H9 (cell line): Measurements from ENCODE around the gene PTGS1. TPM values are rescaled to one million over a fixed set of nuclear protein-coding genes. Genes with fewer than 3 reads are reported as not detected.

Experiments used
- DNase-seq: peaks from one replicate; pipeline ENCODE4 v3.0.0-alpha.2; 2017
- H2AFZ ChIP-seq: one replicate; pipeline ENCODE4 v1.6.1; 2013; ENCODE audit warnings: mild to moderate bottlenecking, low read length, control low read depth, moderate library complexity
- H2AK5ac ChIP-seq: 2 replicates; pipeline ENCODE4 v1.6.1; 2013; ENCODE audit warnings: low read length, control low read depth, mixed read lengths; ENCODE audit not compliant: insufficient read length
- H2BK120ac ChIP-seq: one replicate; pipeline ENCODE4 v1.6.1; 2013; ENCODE audit warnings: low read depth, mild to moderate bottlenecking, low read length, control low read depth, inconsistent platforms; ENCODE audit not compliant: poor library complexity, severe bottlenecking
- H2BK12ac ChIP-seq: 2 replicates; pipeline ENCODE4 v1.6.1; 2013; ENCODE audit warnings: low read length, control low read depth, mixed read lengths, low read depth; ENCODE audit not compliant: insufficient read length
- H2BK15ac ChIP-seq: 2 replicates; pipeline ENCODE4 v1.6.1; 2013; ENCODE audit warnings: low read depth, low read length, control low read depth
- H2BK20ac ChIP-seq: one replicate; pipeline ENCODE4 v1.6.1; 2013; ENCODE audit warnings: low read depth, mild to moderate bottlenecking, low read length, control low read depth, inconsistent platforms; ENCODE audit not compliant: poor library complexity, severe bottlenecking
- H2BK5ac ChIP-seq: 2 replicates; pipeline ENCODE4 v1.6.1; 2013; ENCODE audit warnings: low read length, control low read depth, mixed read lengths; ENCODE audit not compliant: insufficient read length
- H3K14ac ChIP-seq: 2 replicates; pipeline ENCODE4 v1.6.1; 2013; ENCODE audit warnings: low read length, control low read depth; ENCODE audit not compliant: insufficient read depth
- H3K18ac ChIP-seq: 2 replicates; pipeline ENCODE4 v1.6.1; 2013; ENCODE audit warnings: low read depth, mild to moderate bottlenecking, mixed read lengths, low read length, control low read depth; ENCODE audit not compliant: insufficient read length
- H3K23ac ChIP-seq: 2 replicates; pipeline ENCODE4 v1.6.1; 2013; ENCODE audit warnings: low read length, control low read depth, mixed read lengths, low read depth; ENCODE audit not compliant: insufficient read length
- H3K23me2 ChIP-seq: 2 replicates; pipeline ENCODE4 v1.6.1; 2013; ENCODE audit warnings: low read depth, mild to moderate bottlenecking, mixed read lengths, low read length, control low read depth; ENCODE audit not compliant: insufficient read length, poor library complexity, severe bottlenecking
- H3K27ac ChIP-seq: 2 replicates; pipeline ENCODE4 v1.5.1; 2013; ENCODE audit warnings: low read length, control low read depth, mixed read lengths, low read depth; ENCODE audit not compliant: insufficient read length
- H3K27me3 ChIP-seq: 2 replicates; pipeline ENCODE4 v1.6.1; 2013; ENCODE audit warnings: low read length, control low read depth, inconsistent platforms; ENCODE audit not compliant: insufficient read depth
- H3K4ac ChIP-seq: 2 replicates; pipeline ENCODE4 v1.6.1; 2013; ENCODE audit warnings: low read depth, mild to moderate bottlenecking, control low read depth, inconsistent platforms, low read length, moderate library complexity
- H3K4me1 ChIP-seq: 2 replicates; pipeline ENCODE4 v1.6.1; 2013; ENCODE audit warnings: low read length, control low read depth, inconsistent platforms; ENCODE audit not compliant: insufficient read depth
- H3K4me2 ChIP-seq: 2 replicates; pipeline ENCODE4 v1.6.1; 2013; ENCODE audit warnings: low read length, control low read depth, mixed read lengths; ENCODE audit not compliant: insufficient read length, insufficient read depth
- H3K56ac ChIP-seq: 2 replicates; pipeline ENCODE4 v1.6.1; 2013; ENCODE audit warnings: low read depth, mild to moderate bottlenecking, mixed read lengths, low read length, control low read depth; ENCODE audit not compliant: insufficient read length
- H3K79me1 ChIP-seq: 2 replicates; pipeline ENCODE4 v1.6.1; 2013; ENCODE audit warnings: low read depth, mild to moderate bottlenecking, moderate library complexity, low read length, control low read depth, inconsistent platforms; ENCODE audit not compliant: insufficient read depth, poor library complexity, severe bottlenecking
- H3K79me2 ChIP-seq: 2 replicates; pipeline ENCODE4 v1.6.1; 2013; ENCODE audit warnings: low read length, control low read depth, inconsistent platforms; ENCODE audit not compliant: insufficient read depth
- H3K9ac ChIP-seq: 2 replicates; pipeline ENCODE4 v1.6.1; 2013; ENCODE audit warnings: low read length, control low read depth, mixed read lengths; ENCODE audit not compliant: insufficient read length; ENCODE audit errors: extremely low read depth
- H3K9me3 ChIP-seq: one replicate; pipeline ENCODE4 v1.6.1; 2013; ENCODE audit warnings: low read depth, low read length, inconsistent platforms; ENCODE audit not compliant: control insufficient read depth
- H3T11ph ChIP-seq: one replicate; pipeline ENCODE4 v1.6.1; 2013; ENCODE audit warnings: mild to moderate bottlenecking, low read length, control low read depth, inconsistent platforms
- H4K20me1 ChIP-seq: one replicate; pipeline ENCODE4 v1.6.1; 2013; ENCODE audit not compliant: control insufficient read depth, insufficient read length, insufficient read depth
- H4K5ac ChIP-seq: 2 replicates; pipeline ENCODE4 v1.6.1; 2013; ENCODE audit warnings: low read depth, mild to moderate bottlenecking, mixed read lengths, low read length, control low read depth; ENCODE audit not compliant: insufficient read length
- H4K8ac ChIP-seq: replicated peaks from 2 replicates; pipeline ENCODE4 v1.6.1; 2013; ENCODE audit warnings: low read length, control low read depth, mixed read lengths, low read depth; ENCODE audit not compliant: insufficient read length
- H4K91ac ChIP-seq: 2 replicates; pipeline ENCODE4 v1.6.1; 2013; ENCODE audit warnings: low read depth, mild to moderate bottlenecking, moderate library complexity, mixed read lengths, low read length, control low read depth; ENCODE audit not compliant: insufficient read length
- H3K27ac Mint-ChIP-seq, 3 experiments: 2 replicates in 2 of 3; 3 replicates in 1 of 3; pipeline ENCODE4 v1.8.0; 2020 to 2021; ENCODE audit warnings: mixed read lengths in 3 of 3, mild to moderate bottlenecking in 1 of 3, moderate library complexity in 1 of 3
- H3K27me3 Mint-ChIP-seq: 2 replicates; pipeline ENCODE4 v1.8.0; 2021; ENCODE audit warnings: low read depth, mild to moderate bottlenecking, moderate library complexity, mixed read lengths
- H3K36me3 Mint-ChIP-seq, 3 experiments: 2 replicates in 2 of 3; 3 replicates in 1 of 3; pipeline ENCODE4 v1.8.0; 2020 to 2021; ENCODE audit warnings: low read depth in 3 of 3, mixed read lengths in 3 of 3; ENCODE audit not compliant: insufficient read depth in 1 of 3
- H3K4me1 Mint-ChIP-seq, 2 experiments: 2 replicates each; pipeline ENCODE4 v1.8.0; 2020; ENCODE audit warnings: mixed read lengths in 2 of 2
- H3K4me3 Mint-ChIP-seq, 2 experiments: 2 replicates in 1 of 2; 3 replicates in 1 of 2; pipeline ENCODE4 v1.8.0; 2020 to 2021; ENCODE audit warnings: mild to moderate bottlenecking in 2 of 2, mixed read lengths in 2 of 2, moderate library complexity in 1 of 2
- H3K9me3 Mint-ChIP-seq, 2 experiments: 2 replicates in 1 of 2; 3 replicates in 1 of 2; pipeline ENCODE4 v1.8.0; 2020; ENCODE audit warnings: mild to moderate bottlenecking in 2 of 2, mixed read lengths in 2 of 2, moderate library complexity in 1 of 2
- CTCF ChIP-seq: fragments of 200-600 bp; sonication (generic); conservative IDR thresholded peaks from 3 replicates; pipeline ENCODE4 v1.8.0; 2021; ENCODE audit warnings: antibody characterized with exemption, mild to moderate bottlenecking
- whole genome bisulfite sequencing: extraction: QIAGEN DNeasy Blood & Tissue Kit; methylation state at CpG from one replicate; pipeline ENCODE4 v1.1.7; 2013; ENCODE audit warnings: missing lambda C conversion rate, low lambda C conversion rate, mixed read lengths; ENCODE audit not compliant: insufficient read length; ENCODE audit errors: extremely low coverage; 5-methylcytosine and 5-hydroxymethylcytosine counted together
- total RNA-seq: library from RNA; stranded (reverse); gene quantifications from 2 replicates; pipeline ENCODE4 v1.2.1, GENCODE V29; 2021

Gene PTGS1
- total RNA-seq, 1 experiment from 2014 or later = 1.3 TPM

DNA sequence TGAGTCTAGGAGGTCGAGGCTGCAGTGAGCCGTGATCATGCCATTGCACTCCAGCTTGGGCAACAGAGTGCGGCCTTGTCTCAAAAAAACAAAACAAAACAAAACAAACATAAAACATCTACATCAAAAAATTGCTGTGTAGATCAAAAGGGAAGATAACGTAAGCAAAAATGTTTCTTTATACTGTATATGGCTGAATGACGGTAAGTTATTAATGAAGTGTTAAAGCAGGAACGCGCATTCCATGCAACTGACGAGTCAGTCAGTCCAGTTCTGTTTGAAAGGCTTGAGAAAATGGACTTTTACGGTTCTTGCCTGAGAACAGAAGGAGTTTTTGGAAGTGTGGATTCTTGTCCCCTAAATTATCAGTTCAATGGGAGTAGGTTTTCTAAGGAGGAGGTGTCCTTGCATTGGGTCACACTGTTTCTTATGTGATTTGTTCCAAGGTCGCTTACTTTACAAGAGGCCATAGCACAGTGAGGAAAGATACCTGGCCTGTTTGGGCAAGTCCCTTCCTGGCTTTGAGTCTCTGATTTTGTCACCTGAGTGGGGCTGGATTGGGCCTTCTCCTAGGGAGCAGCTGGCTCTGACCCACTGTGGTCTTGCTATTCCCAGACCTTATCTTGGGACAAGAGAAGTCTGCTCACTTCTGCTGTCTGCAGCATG is 6.6 kb upstream of the PTGS1 start:
- H2BK12ac ChIP-seq = no peak overlapping the region
- DNase-seq = no peak

More for the DNA sequence above, 6.6 kb upstream of the PTGS1 start:
- Histone ChIP-seq H3K23me2 (no peaks in the 10 kb centered on the region), H3K9ac (no peak overlapping the region), H3K27ac (no peak overlapping the region), H4K8ac (no peak overlapping the region), H3K14ac (no peak overlapping the region), H2BK120ac (no peak overlapping the region), H2BK20ac (no peak overlapping the region), H3K79me1 (no peaks in the 10 kb centered on the region), H4K5ac (no peak overlapping the region), H3T11ph (no peak overlapping the region), H2AK5ac (no peak overlapping the region), H3K27me3 (no peaks in the 10 kb centered on the region; the same call in 1 of the 2 replicates), H4K20me1 (no peaks in the 10 kb centered on the region), H3K4ac (no peak overlapping the region), H2BK15ac (no peak overlapping the region), H3K23ac (no peak overlapping the region), H3K56ac (no peak overlapping the region), H3K4me1 (no peaks in the 10 kb centered on the region), H3K4me2 (no peak overlapping the region), H2AFZ (no peak overlapping the region), H3K9me3 (no peaks in the 10 kb centered on the region), H2BK5ac (no peak overlapping the region), H4K91ac (no peak overlapping the region), H3K18ac (no peak overlapping the region), H3K79me2 (no peaks in the 10 kb centered on the region)
- no peaks in the 10 kb centered on the region for H3K36me3 Mint-ChIP-seq
- TF ChIP-seq CTCF = no peak
- H3K4me3 Mint-ChIP-seq = no peak overlapping the region
- no peaks in the 10 kb centered on the region for H3K9me3 Mint-ChIP-seq
- WGBS = no CpG with 5 or more reads among the region's 10 CpGs
- peaks cover 11% of the 10 kb centered on the region for H3K27me3 Mint-ChIP-seq
- no peak overlapping the region for H3K27ac Mint-ChIP-seq
- H3K4me1 Mint-ChIP-seq = peaks cover 2% of the 10 kb centered on the region in 2 experiments; a peak in 3 of 4 replicates
